Endothelial cell of umbilical vein (primary cell): Measurements from ENCODE around the gene ATXN2.

ENCODE experiments used
- EZH2 ChIP-seq: IDR thresholded peaks from 2 replicates; pipeline ENCODE4 v1.6.1; 2012; ENCODE audit warnings: borderline replicate concordance, low read depth, mild to moderate bottlenecking, moderate library complexity, low read length, inconsistent platforms; ENCODE audit not compliant: severe bottlenecking
- POLR2A ChIP-seq: IDR thresholded peaks from 2 replicates; pipeline ENCODE4 v1.6.1; 2012; ENCODE audit warnings: low read depth, mild to moderate bottlenecking, control low read depth, low read length
- POLR2AphosphoS5 ChIP-seq: IDR thresholded peaks from 2 replicates; pipeline ENCODE4 v1.6.1; 2012; ENCODE audit warnings: low read depth, mild to moderate bottlenecking, control low read depth, low read length, moderate library complexity; ENCODE audit not compliant: insufficient read depth
- TF ChIP-seq, protein P1 (sequence below), 2 donors: IDR thresholded peaks; 1 replicate in 1 of 2; 2 replicates in 1 of 2; pipeline ENCODE4 v1.5.1; 2011; ENCODE audit warnings: low read length in 2 of 2, mild to moderate bottlenecking in 2 of 2, moderate library complexity in 2 of 2, control low read depth in 1 of 2, inconsistent platforms in 1 of 2, low read depth in 1 of 2; ENCODE audit not compliant: insufficient read depth in 1 of 2; ENCODE audit errors: extremely low read depth in 1 of 2
- TF ChIP-seq, protein P2 (sequence below): IDR thresholded peaks from 2 replicates; pipeline ENCODE4 v1.6.1; 2011; ENCODE audit not compliant: insufficient read depth, insufficient read length

DNA sequence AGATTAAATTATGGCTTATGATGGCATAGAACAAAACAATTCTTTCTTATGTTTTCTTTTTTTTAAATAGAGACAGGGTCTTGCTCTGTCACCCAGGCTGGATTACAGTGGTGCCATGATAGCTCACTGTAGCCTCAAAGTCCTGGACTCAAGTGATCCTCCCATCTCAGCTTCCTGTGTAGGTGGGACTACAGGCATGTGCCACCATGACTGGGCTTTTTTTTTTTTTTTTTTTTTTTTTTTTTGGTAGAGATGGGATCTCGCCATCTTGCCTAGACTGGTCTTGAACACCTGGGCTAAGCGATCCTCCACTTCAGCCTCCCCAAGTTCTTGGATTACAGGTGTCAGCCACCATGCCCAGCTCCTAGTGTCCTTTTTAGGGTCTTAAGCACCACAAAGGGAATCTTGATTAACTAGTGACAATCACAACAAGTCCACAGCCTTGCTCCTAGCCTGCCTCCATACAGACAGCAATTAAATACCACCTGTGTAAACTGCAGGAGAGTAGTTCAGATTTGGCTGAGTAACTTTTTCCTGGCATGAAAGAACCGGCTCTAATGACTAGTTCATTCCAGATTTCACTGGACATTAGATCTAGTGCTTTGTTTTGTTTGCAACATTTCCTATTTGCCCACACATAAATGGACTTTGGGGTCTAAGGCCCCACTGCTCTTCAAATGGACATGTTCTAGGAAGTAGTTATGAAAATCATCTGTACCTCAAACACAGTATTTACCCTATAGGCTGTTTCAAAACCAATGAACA, 131.8 kb downstream of the ATXN2 start:
- TF ChIP-seq, protein P1, sequence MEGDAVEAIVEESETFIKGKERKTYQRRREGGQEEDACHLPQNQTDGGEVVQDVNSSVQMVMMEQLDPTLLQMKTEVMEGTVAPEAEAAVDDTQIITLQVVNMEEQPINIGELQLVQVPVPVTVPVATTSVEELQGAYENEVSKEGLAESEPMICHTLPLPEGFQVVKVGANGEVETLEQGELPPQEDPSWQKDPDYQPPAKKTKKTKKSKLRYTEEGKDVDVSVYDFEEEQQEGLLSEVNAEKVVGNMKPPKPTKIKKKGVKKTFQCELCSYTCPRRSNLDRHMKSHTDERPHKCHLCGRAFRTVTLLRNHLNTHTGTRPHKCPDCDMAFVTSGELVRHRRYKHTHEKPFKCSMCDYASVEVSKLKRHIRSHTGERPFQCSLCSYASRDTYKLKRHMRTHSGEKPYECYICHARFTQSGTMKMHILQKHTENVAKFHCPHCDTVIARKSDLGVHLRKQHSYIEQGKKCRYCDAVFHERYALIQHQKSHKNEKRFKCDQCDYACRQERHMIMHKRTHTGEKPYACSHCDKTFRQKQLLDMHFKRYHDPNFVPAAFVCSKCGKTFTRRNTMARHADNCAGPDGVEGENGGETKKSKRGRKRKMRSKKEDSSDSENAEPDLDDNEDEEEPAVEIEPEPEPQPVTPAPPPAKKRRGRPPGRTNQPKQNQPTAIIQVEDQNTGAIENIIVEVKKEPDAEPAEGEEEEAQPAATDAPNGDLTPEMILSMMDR (IDR thresholded peaks at IDR 0.05; ENCODE audit: extremely low read depth in 1 of 2, insufficient read depth in 1 of 2, low read depth in 1 of 2, low read length in 2 of 2), result no peak
- TF ChIP-seq POLR2A, result no peak
- TF ChIP-seq EZH2, result no peak
- no peak for TF ChIP-seq POLR2AphosphoS5
- TF ChIP-seq, protein P2, sequence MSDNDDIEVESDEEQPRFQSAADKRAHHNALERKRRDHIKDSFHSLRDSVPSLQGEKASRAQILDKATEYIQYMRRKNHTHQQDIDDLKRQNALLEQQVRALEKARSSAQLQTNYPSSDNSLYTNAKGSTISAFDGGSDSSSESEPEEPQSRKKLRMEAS, result no peak
